ENCODE measurements around the gene IGFL4. TPM values are rescaled to one million over a fixed set of nuclear protein-coding genes. Genes with fewer than 3 reads are reported as not detected.

The IGFL4 gene
- total and polyA plus RNA-seq, 2 of the 4 experiments (the other 2 are of a cell fraction): not detected

DNA sequence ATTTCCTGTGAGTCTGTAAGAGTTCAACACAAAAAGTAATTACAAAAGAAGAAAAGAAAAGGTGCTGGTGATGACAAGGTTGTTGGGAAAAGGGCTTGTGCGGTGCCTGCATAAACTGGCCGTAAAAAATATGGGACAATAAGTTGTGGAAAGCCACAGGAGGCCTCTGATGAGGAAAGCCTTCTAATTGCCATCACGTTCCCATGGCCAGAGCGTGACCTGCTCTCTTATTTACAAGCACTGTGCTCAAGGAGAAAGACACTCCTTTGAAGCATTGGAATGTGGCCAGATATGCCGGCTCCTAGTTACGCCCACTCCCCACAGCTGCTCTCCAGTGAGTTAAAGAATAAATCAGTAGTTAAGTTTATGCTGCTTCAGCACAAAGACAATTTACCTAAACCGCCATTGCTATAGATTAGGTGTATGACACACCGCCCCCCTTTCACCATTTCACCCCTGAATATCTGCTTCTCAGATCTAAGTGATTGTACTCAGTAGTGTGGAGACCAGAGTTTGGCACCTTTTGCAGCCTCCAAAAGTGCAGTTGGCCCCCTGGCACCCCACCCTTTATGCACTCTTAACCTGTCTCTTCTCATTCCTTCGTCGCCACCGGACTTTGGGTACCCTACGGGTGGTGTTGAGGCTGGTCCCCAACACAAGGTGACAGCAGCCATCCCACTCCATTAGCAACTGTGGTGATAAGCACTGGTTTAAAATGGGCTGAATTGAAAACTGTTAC is 9.8 kb downstream of the IGFL4 start:
- dilution Hi-C loops (cut with HindIII; ENCODE audit: low sequenced_read_pairs, unreplicated experiment): no loop called here
- H3K14ac ChIP-seq (replicated peaks; ENCODE audit: low read depth, low read length): no peak overlapping the region

More for the DNA sequence above, 9.8 kb downstream of the IGFL4 start:
- Histone ChIP-seq H3K36me3 (ENCODE audit: control insufficient read depth, insufficient read depth, low read length) (no peaks in the 10 kb centered on the region), H4K20me1 (ENCODE audit: insufficient read depth, low read length) (no peaks in the 10 kb centered on the region), H3K9me1 (ENCODE audit: insufficient read depth, low read length) (no peaks in the 10 kb centered on the region), H3K27me3 (ENCODE audit: control insufficient read depth, insufficient read depth, low read length) (peaks cover 18% of the 10 kb centered on the region), H3K79me1 (ENCODE audit: low read depth in 1 of 2, low read length in 2 of 2) (no peaks in the 10 kb centered on the region), H2BK5ac (ENCODE audit: low read depth, low read length, poor library complexity, severe bottlenecking) (no peak overlapping the region), H2BK120ac (ENCODE audit: low read depth, low read length) (no peak overlapping the region), H3K4me3 (ENCODE audit: insufficient read depth, low read depth, low read length) (no peak overlapping the region), H3K56ac (ENCODE audit: extremely low read depth, insufficient read depth, low read length) (no peak overlapping the region), H2BK15ac (ENCODE audit: low read depth, low read length) (no peak overlapping the region), H4K8ac (ENCODE audit: low read depth in 2 of 2, low read length in 2 of 2) (no peak overlapping the region), H2AK9ac (replicated peaks; ENCODE audit: low read depth, low read length, poor library complexity) (no peak overlapping the region), H3K4me1 (ENCODE audit: control insufficient read depth, insufficient read depth, low read length) (no peaks in the 10 kb centered on the region), H4K91ac (ENCODE audit: insufficient read depth, low read depth, low read length) (no peak overlapping the region), H2AK5ac (ENCODE audit: low read depth, low read length) (no peak overlapping the region), H3K4me2 (ENCODE audit: low read depth, low read length) (no peak overlapping the region), H4K5ac (ENCODE audit: low read depth, low read length) (no peak overlapping the region), H3K18ac (ENCODE audit: low read depth, low read length) (no peak overlapping the region), H3K9ac (ENCODE audit: low read depth, low read length) (no peak overlapping the region), H2AFZ (replicated peaks; ENCODE audit: low read length, poor library complexity) (no peak overlapping the region), H2BK20ac (ENCODE audit: low read depth, low read length) (no peak overlapping the region), H3K27ac (ENCODE audit: insufficient read depth, low read length) (no peak overlapping the region), H3K23ac (ENCODE audit: low read depth, low read length) (no peak overlapping the region), H3K9me3 (ENCODE audit: control insufficient read depth, insufficient read depth, low read length) (no peaks in the 10 kb centered on the region), H3K4ac (ENCODE audit: low read depth, low read length) (no peak overlapping the region)
- TF ChIP-seq FOS (IDR thresholded peaks at IDR 0.05; ENCODE audit: low read depth, low read length) (no peak), MXI1 (IDR thresholded peaks at IDR 0.05; ENCODE audit: borderline replicate concordance, low read depth, low read length) (no peak), NFE2L2 (IDR thresholded peaks at IDR 0.05; ENCODE audit: low read depth, low read length) (no peak), CEBPB (IDR thresholded peaks at IDR 0.05; ENCODE audit: low read depth, low read length) (no peak), SMC3 (IDR thresholded peaks at IDR 0.05; ENCODE audit: low read depth, low read length) (no peak), RCOR1 (IDR thresholded peaks at IDR 0.05; ENCODE audit: insufficient replicate concordance, low read length) (no peak)
- TF ChIP-seq, protein P1, sequence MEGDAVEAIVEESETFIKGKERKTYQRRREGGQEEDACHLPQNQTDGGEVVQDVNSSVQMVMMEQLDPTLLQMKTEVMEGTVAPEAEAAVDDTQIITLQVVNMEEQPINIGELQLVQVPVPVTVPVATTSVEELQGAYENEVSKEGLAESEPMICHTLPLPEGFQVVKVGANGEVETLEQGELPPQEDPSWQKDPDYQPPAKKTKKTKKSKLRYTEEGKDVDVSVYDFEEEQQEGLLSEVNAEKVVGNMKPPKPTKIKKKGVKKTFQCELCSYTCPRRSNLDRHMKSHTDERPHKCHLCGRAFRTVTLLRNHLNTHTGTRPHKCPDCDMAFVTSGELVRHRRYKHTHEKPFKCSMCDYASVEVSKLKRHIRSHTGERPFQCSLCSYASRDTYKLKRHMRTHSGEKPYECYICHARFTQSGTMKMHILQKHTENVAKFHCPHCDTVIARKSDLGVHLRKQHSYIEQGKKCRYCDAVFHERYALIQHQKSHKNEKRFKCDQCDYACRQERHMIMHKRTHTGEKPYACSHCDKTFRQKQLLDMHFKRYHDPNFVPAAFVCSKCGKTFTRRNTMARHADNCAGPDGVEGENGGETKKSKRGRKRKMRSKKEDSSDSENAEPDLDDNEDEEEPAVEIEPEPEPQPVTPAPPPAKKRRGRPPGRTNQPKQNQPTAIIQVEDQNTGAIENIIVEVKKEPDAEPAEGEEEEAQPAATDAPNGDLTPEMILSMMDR (conservative IDR thresholded peaks at IDR 0.05; ENCODE audit: low read depth, low read length): no peak
- CTCF ChIA-PET: no interaction called here
- intact Hi-C loops (cut with micrococcal nuclease) (no loop called here), in situ Hi-C loops (cut with MboI; ENCODE audit: low sequenced_read_pairs) (no loop called here)
- DNase-seq: no peak
- no TSS peak for BruUV-seq (replicated peaks)
- 67% methylated on average over 1 of the region's 12 CpGs; no CpG with 5 or more reads in 1 of the 2 experiments for WGBS, 2 experiments (ENCODE audit: extremely low coverage in 2 of 2, insufficient read length in 1 of 2)
- POLR2A ChIA-PET (ENCODE audit: unreplicated experiment): no interaction called here
- no peak for ATAC-seq (ENCODE audit: low read depth)
